Endothelial cell (in vitro differentiated cells): ENCODE measurements around the gene SPHK2. TPM values are rescaled to one million over a fixed set of nuclear protein-coding genes. Genes with fewer than 3 reads are reported as not detected.
"Not testable (repeated sequence)": the region's sequence is repeated elsewhere in the genome, so short reads cannot be mapped to it uniquely, and the experiment has no call there.

Experiments
- DNase-seq: peaks from one replicate; pipeline ENCODE4 v3.0.0; 2021; ENCODE audit warnings: low spot score
- H3K27ac Mint-ChIP-seq: one replicate; pipeline ENCODE4 v1.8.0; 2021; ENCODE audit warnings: mixed read lengths, inconsistent platforms; ENCODE audit not compliant: unreplicated experiment
- H3K27me3 Mint-ChIP-seq: one replicate; pipeline ENCODE4 v1.8.0; 2021; ENCODE audit warnings: mild to moderate bottlenecking, moderate library complexity, mixed read lengths, inconsistent platforms; ENCODE audit not compliant: unreplicated experiment
- H3K36me3 Mint-ChIP-seq: one replicate; pipeline ENCODE4 v1.8.0; 2021; ENCODE audit warnings: mild to moderate bottlenecking, low read depth, mixed read lengths, inconsistent platforms; ENCODE audit not compliant: unreplicated experiment
- H3K4me1 Mint-ChIP-seq: one replicate; pipeline ENCODE4 v1.8.0; 2021; ENCODE audit warnings: mild to moderate bottlenecking, mixed read lengths, inconsistent platforms; ENCODE audit not compliant: unreplicated experiment
- H3K4me3 Mint-ChIP-seq: one replicate; pipeline ENCODE4 v1.8.0; 2021; ENCODE audit warnings: mild to moderate bottlenecking, mixed read lengths, inconsistent platforms; ENCODE audit not compliant: unreplicated experiment
- H3K9me3 Mint-ChIP-seq: one replicate; pipeline ENCODE4 v1.8.0; 2021; ENCODE audit warnings: mixed read lengths, inconsistent platforms; ENCODE audit not compliant: unreplicated experiment
- total RNA-seq: library from RNA; stranded (reverse); fragmentation: NEBNext Ultra II Directional; extraction: Animal tissue kit (Norgen Biotek cat#: 25700); gene quantifications from one replicate; pipeline ENCODE4 v1.2.1, GENCODE V29; 2021; ENCODE audit not compliant: unreplicated experiment
- TF ChIP-seq, protein P1 (sequence below): fragments of 200-600 bp; sonication (generic); IDR thresholded peaks from one replicate; pipeline ENCODE4 v1.5.0; 2021; ENCODE audit warnings: antibody characterized with exemption; ENCODE audit not compliant: unreplicated experiment

The SPHK2 gene
- total RNA-seq, 1 donor from 2014 or later: 24.7 TPM

DNA sequence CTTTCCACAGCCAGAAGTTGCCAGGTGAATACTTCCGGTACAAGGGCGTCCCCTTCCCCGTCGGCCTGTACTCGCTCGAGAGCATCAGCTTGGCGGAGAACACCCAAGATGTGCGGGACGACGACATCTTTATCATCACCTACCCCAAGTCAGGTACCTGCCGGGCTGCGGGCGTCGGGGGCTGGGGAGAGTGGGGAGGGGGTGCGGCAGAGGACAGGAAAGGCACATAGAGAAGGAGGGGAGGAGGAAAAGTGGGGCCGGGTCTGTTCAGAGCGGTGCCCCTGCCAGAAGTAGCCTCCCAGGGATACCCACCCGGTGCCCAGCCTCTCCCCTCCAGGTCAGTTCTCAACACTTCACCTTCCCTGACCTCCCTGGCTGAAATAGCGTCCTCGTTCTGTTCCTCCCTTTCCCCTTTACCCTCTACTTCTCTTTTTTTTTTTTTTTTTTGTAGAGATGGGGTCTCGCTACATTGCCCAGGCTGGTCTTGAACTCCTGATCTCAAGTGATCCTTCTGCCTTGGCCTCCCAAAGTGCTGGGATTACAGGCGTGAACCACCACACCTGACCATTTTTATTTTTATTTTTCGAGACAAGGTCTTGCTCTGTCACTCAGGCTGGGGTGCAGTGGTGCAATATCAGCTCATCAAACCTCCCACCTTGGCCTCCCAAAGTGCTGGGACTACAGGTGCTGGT lies 43.2 kb upstream of the SPHK2 start:
- Mint-ChIP-seq H3K4me1 (peaks cover 2% of the 10 kb centered on the region), H3K27ac (no peak overlapping the region), H3K9me3 (no peaks in the 10 kb centered on the region), H3K4me3 (no peak overlapping the region), H3K36me3 (no peaks in the 10 kb centered on the region), H3K27me3 (peaks cover 8% of the 10 kb centered on the region)
- TF ChIP-seq, protein P1, sequence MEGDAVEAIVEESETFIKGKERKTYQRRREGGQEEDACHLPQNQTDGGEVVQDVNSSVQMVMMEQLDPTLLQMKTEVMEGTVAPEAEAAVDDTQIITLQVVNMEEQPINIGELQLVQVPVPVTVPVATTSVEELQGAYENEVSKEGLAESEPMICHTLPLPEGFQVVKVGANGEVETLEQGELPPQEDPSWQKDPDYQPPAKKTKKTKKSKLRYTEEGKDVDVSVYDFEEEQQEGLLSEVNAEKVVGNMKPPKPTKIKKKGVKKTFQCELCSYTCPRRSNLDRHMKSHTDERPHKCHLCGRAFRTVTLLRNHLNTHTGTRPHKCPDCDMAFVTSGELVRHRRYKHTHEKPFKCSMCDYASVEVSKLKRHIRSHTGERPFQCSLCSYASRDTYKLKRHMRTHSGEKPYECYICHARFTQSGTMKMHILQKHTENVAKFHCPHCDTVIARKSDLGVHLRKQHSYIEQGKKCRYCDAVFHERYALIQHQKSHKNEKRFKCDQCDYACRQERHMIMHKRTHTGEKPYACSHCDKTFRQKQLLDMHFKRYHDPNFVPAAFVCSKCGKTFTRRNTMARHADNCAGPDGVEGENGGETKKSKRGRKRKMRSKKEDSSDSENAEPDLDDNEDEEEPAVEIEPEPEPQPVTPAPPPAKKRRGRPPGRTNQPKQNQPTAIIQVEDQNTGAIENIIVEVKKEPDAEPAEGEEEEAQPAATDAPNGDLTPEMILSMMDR: no peak
- DNase-seq: no peak

DNA sequence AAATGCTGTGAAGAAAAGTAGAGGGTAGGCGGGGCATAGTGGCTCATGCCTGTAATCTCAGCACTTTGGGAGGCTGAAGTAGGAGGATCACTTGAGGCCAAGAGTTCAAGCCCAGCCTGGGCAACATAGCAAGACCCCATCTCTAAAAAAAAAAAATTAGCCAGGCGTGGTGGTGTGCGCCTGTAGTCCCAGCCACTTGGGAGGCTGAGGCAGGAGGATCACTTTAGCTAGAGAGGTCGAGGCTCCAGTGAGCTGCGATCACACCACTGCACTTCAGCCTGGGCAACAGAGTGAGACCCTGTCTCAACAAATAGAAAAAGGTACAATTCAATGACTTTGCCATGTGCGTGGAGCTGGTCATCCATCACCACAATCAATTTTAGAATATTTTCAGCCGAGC lies 41.4 kb upstream of the SPHK2 start:
- H3K36me3 Mint-ChIP-seq, H3K27ac Mint-ChIP-seq, H3K4me1 Mint-ChIP-seq: not testable (repeated sequence)

DNA sequence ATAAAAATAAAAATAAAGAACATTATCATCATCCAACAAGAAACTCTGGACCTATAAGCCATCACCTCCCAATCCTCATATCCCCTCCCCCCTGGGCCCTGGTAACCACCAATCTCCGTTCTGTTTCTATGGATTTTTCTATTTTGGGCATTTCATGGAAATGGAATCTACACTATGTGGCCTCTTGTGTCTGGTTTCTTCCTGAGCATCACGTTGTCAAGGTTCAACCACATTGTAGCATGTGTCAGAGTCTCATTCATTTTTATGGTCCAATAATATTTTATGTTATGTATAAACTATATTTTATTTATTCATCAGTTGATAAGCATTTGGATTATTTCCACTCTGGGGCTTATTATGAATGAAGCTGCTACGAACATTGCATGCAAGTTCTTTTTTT lies 40.4 kb upstream of the SPHK2 start:
- Mint-ChIP-seq H3K9me3 (no peaks in the 10 kb centered on the region), H3K4me3 (no peak overlapping the region), H3K27me3 (peaks cover 3% of the 10 kb centered on the region), H3K27ac (no peak overlapping the region), H3K4me1 (peaks cover under 1% of the 10 kb centered on the region), H3K36me3 (no peaks in the 10 kb centered on the region)
- TF ChIP-seq, protein P1: no peak
- no peak for DNase-seq

More for the DNA sequence above, 41.4 kb upstream of the SPHK2 start:
- not testable (repeated sequence) for H3K9me3 Mint-ChIP-seq, DNase-seq, H3K4me3 Mint-ChIP-seq, H3K27me3 Mint-ChIP-seq

DNA sequence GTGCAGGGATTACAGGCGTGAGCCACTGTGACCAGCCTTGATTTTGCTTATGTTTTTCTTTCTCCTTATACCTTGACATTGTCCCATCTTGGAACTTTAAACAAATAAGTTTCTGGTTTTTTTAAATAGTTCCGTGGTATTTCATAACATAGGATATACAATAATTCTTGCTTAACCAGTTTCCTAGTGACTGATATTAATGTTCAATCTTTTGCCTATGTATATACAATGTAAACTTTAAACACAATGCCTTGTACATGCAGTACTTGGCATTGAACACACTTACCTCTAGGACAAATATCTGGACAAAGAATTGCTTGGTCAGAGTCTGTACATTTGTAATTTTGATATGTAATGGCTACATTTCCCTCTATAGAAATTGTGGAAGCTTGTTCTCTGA lies 37.1 kb upstream of the SPHK2 start:
- Mint-ChIP-seq H3K4me3 (no peak overlapping the region), H3K4me1 (peaks cover 6% of the 10 kb centered on the region), H3K27ac (no peak overlapping the region), H3K27me3 (peaks cover 7% of the 10 kb centered on the region), H3K9me3 (no peaks in the 10 kb centered on the region), H3K36me3 (no peaks in the 10 kb centered on the region)
- TF ChIP-seq, protein P1: no peak
- DNase-seq: no peak

DNA sequence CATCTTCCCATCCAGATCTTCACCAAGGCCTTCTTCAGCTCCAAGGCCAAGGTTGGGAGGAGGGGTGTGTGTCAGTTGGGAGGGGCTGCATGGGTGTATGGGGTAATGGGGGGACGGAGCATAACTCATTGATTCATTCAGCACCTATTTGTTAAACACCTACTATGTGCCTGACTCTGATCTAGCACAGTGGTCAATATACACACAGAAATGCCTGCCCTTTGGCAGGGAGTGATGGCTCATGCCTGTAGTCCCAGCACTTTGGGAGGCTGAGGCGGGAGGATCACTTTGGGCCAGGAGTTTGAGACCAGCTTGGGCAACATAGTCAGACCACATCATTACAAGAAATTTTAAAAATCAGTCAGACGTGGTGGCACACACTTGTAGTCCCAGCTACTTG lies 31.9 kb upstream of the SPHK2 start:
- Mint-ChIP-seq H3K36me3 (no peaks in the 10 kb centered on the region), H3K9me3 (no peaks in the 10 kb centered on the region), H3K27ac (no peak overlapping the region), H3K4me3 (no peak overlapping the region), H3K27me3 (peaks cover 5% of the 10 kb centered on the region), H3K4me1 (peaks cover 9% of the 10 kb centered on the region)
- TF ChIP-seq, protein P1: no peak
- DNase-seq: no peak
